IMR-90 (cell line): ENCODE data around the gene EPHA5. TPM values are rescaled to one million over a fixed set of nuclear protein-coding genes. Genes with fewer than 3 reads are reported as not detected.

Experiments
- ATAC-seq: fragments of 200-7000 bp; cut with Tn5 transposase; 2 replicates; pipeline ENCODE4 v1.9.1; 2020; ENCODE audit warnings: low read depth, mild to moderate bottlenecking, moderate library complexity
- BruUV-seq: library from RNA; stranded (reverse); fragments of 400-500 nt; replicated peaks from 2 replicates; lab custom pipeline; 2021; lab: Mats Ljungman, UMichigan
- CTCF ChIA-PET: fragments of 300-600 bp; formaldehyde crosslinking; extraction: SDS; loops from one replicate; lab custom pipeline; 2021; ENCODE audit warnings: antibody characterized with exemption; lab: Yijun Ruan, JAX
- POLR2A ChIA-PET: fragments of 300-600 bp; sonication (Branson Sonifier 250); formaldehyde crosslinking; loops from one replicate; lab custom pipeline; 2022; ENCODE audit warnings: antibody characterized with exemption; ENCODE audit not compliant: unreplicated experiment; lab: Charles Lee
- DNase-seq: peaks from one replicate; pipeline ENCODE4 v3.0.0; 2013
- H2AFZ ChIP-seq: replicated peaks from 2 replicates; pipeline ENCODE3; 2013; ENCODE audit warnings: low read length, mild to moderate bottlenecking; ENCODE audit not compliant: poor library complexity
- H2AK5ac ChIP-seq: 2 replicates; pipeline ENCODE4 v1.6.1; 2013; ENCODE audit warnings: low read depth, low read length, inconsistent platforms
- H2AK9ac ChIP-seq: replicated peaks from 2 replicates; pipeline ENCODE3; 2013; ENCODE audit warnings: mild to moderate bottlenecking, low read depth, low read length, moderate library complexity; ENCODE audit not compliant: poor library complexity
- H2BK120ac ChIP-seq: 2 replicates; pipeline ENCODE4 v1.6.1; 2013; ENCODE audit warnings: low read depth, low read length, inconsistent platforms
- H2BK15ac ChIP-seq: 3 replicates; pipeline ENCODE4 v1.6.1; 2013; ENCODE audit warnings: low read depth, low read length, inconsistent platforms
- H2BK20ac ChIP-seq: 2 replicates; pipeline ENCODE4 v1.6.1; 2013; ENCODE audit warnings: low read depth, mild to moderate bottlenecking, inconsistent platforms, low read length, moderate library complexity
- H2BK5ac ChIP-seq: 2 replicates; pipeline ENCODE4 v1.6.1; 2013; ENCODE audit warnings: mild to moderate bottlenecking, low read depth, low read length, inconsistent platforms; ENCODE audit not compliant: poor library complexity, severe bottlenecking
- H3K14ac ChIP-seq: replicated peaks from 2 replicates; pipeline ENCODE4 v1.6.1; 2013; ENCODE audit warnings: low read depth, low read length, inconsistent platforms
- H3K18ac ChIP-seq: 2 replicates; pipeline ENCODE4 v1.6.1; 2013; ENCODE audit warnings: low read depth, low read length, control low read depth
- H3K23ac ChIP-seq: 2 replicates; pipeline ENCODE4 v1.6.1; 2013; ENCODE audit warnings: low read depth, low read length, inconsistent platforms
- H3K27ac ChIP-seq: 2 replicates; pipeline ENCODE4 v1.5.1; 2013; ENCODE audit warnings: mild to moderate bottlenecking, control low read depth, low read length; ENCODE audit not compliant: insufficient read depth
- H3K27me3 ChIP-seq: 2 replicates; pipeline ENCODE4 v1.6.1; 2013; ENCODE audit warnings: low read length; ENCODE audit not compliant: control insufficient read depth, insufficient read depth
- H3K36me3 ChIP-seq: 2 replicates; pipeline ENCODE4 v1.6.1; 2013; ENCODE audit warnings: low read length, mixed read lengths; ENCODE audit not compliant: control insufficient read depth, insufficient read depth
- H3K4ac ChIP-seq: 2 replicates; pipeline ENCODE4 v1.6.1; 2013; ENCODE audit warnings: low read depth, low read length, inconsistent platforms
- H3K4me1 ChIP-seq: 2 replicates; pipeline ENCODE4 v1.6.1; 2013; ENCODE audit warnings: low read length, mixed read lengths; ENCODE audit not compliant: control insufficient read depth, insufficient read depth
- H3K4me2 ChIP-seq: 2 replicates; pipeline ENCODE4 v1.6.1; 2013; ENCODE audit warnings: low read depth, mild to moderate bottlenecking, control low read depth, low read length, moderate library complexity
- H3K4me3 ChIP-seq: 2 replicates; pipeline ENCODE4 v1.5.1; 2013; ENCODE audit warnings: low read depth, mild to moderate bottlenecking, control low read depth, low read length, moderate library complexity; ENCODE audit not compliant: insufficient read depth
- H3K56ac ChIP-seq: 2 replicates; pipeline ENCODE4 v1.6.1; 2013; ENCODE audit warnings: low read length, inconsistent platforms; ENCODE audit not compliant: insufficient read depth; ENCODE audit errors: extremely low read depth
- H3K79me1 ChIP-seq, 2 experiments: 2 replicates each; pipeline ENCODE4 v1.6.1; 2013; ENCODE audit warnings: low read length in 2 of 2, inconsistent platforms in 1 of 2, low read depth in 1 of 2
- H3K9ac ChIP-seq: 2 replicates; pipeline ENCODE4 v1.6.1; 2013; ENCODE audit warnings: low read depth, low read length, control low read depth
- H3K9me1 ChIP-seq: 2 replicates; pipeline ENCODE4 v1.6.1; 2013; ENCODE audit warnings: low read length, inconsistent platforms; ENCODE audit not compliant: insufficient read depth
- H3K9me3 ChIP-seq: 2 replicates; pipeline ENCODE4 v1.6.1; 2013; ENCODE audit warnings: low read length; ENCODE audit not compliant: control insufficient read depth, insufficient read depth
- H4K20me1 ChIP-seq: 2 replicates; pipeline ENCODE4 v1.6.1; 2013; ENCODE audit warnings: low read length, inconsistent platforms; ENCODE audit not compliant: insufficient read depth
- H4K5ac ChIP-seq: 2 replicates; pipeline ENCODE4 v1.6.1; 2013; ENCODE audit warnings: mild to moderate bottlenecking, low read depth, low read length, control low read depth
- H4K8ac ChIP-seq, 2 experiments: 2 replicates each; pipeline ENCODE4 v1.6.1; 2013; ENCODE audit warnings: low read depth in 2 of 2, low read length in 2 of 2, control low read depth in 1 of 2, inconsistent platforms in 1 of 2
- H4K91ac ChIP-seq: 2 replicates; pipeline ENCODE4 v1.6.1; 2013; ENCODE audit warnings: low read depth, low read length, inconsistent platforms; ENCODE audit not compliant: insufficient read depth
- BHLHE40 ChIP-seq: fragments of 150-350 bp; IDR thresholded peaks from 2 replicates; pipeline ENCODE4 v1.6.1; 2016; ENCODE audit warnings: mild to moderate bottlenecking, low read depth, low read length
- CEBPB ChIP-seq: IDR thresholded peaks from 2 replicates; pipeline ENCODE4 v1.6.1; 2012; ENCODE audit warnings: low read depth, low read length, improper control_type of control experiment
- CHD1 ChIP-seq: IDR thresholded peaks from 2 replicates; pipeline ENCODE4 v1.6.1; 2012; ENCODE audit warnings: low read depth, low read length, improper control_type of control experiment
- CTCF ChIP-seq: conservative IDR thresholded peaks from 2 replicates; pipeline ENCODE4 v1.5.1; 2012; ENCODE audit warnings: mild to moderate bottlenecking, low read depth, low read length, improper control_type of control experiment
- ELK1 ChIP-seq: fragments of 150-350 bp; IDR thresholded peaks from 2 replicates; pipeline ENCODE4 v1.6.1; 2016; ENCODE audit warnings: low read depth, mild to moderate bottlenecking, low read length, moderate library complexity, borderline replicate concordance
- FOS ChIP-seq: fragments of 150-350 bp; IDR thresholded peaks from 2 replicates; pipeline ENCODE4 v1.6.1; 2016; ENCODE audit warnings: low read depth, low read length
- MAFK ChIP-seq: IDR thresholded peaks from 2 replicates; pipeline ENCODE4 v1.6.1; 2012; ENCODE audit warnings: low read depth, low read length, improper control_type of control experiment
- MAZ ChIP-seq: IDR thresholded peaks from 2 replicates; pipeline ENCODE4 v1.6.1; 2012; ENCODE audit warnings: low read depth, mild to moderate bottlenecking, low read length, improper control_type of control experiment, moderate library complexity, borderline replicate concordance
- MXI1 ChIP-seq: IDR thresholded peaks from 2 replicates; pipeline ENCODE4 v1.6.1; 2012; ENCODE audit warnings: low read depth, mild to moderate bottlenecking, low read length, moderate library complexity, borderline replicate concordance
- NFE2L2 ChIP-seq: fragments of 150-350 bp; IDR thresholded peaks from 2 replicates; pipeline ENCODE4 v1.6.1; 2016; ENCODE audit warnings: low read depth, mild to moderate bottlenecking, low read length
- POLR2A ChIP-seq: IDR thresholded peaks from 2 replicates; pipeline ENCODE4 v1.6.1; 2012; ENCODE audit warnings: mild to moderate bottlenecking, low read depth, low read length
- RAD21 ChIP-seq: IDR thresholded peaks from 2 replicates; pipeline ENCODE4 v1.6.1; 2012; ENCODE audit warnings: low read length, improper control_type of control experiment
- RCOR1 ChIP-seq: IDR thresholded peaks from 2 replicates; pipeline ENCODE4 v1.6.1; 2012; ENCODE audit warnings: mild to moderate bottlenecking, low read length, improper control_type of control experiment; ENCODE audit not compliant: insufficient replicate concordance
- RFX5 ChIP-seq: IDR thresholded peaks from 2 replicates; pipeline ENCODE4 v1.8.0; 2012; ENCODE audit warnings: low read depth, mild to moderate bottlenecking, low read length, moderate library complexity
- SMC3 ChIP-seq: fragments of 150-350 bp; IDR thresholded peaks from 2 replicates; pipeline ENCODE4 v1.6.1; 2016; ENCODE audit warnings: low read depth, mild to moderate bottlenecking, antibody characterized with exemption, low read length, moderate library complexity
- USF2 ChIP-seq: fragments of 150-350 bp; IDR thresholded peaks from 2 replicates; pipeline ENCODE4 v1.6.1; 2017; ENCODE audit warnings: mild to moderate bottlenecking, antibody characterized with exemption, low read length, low read depth
- WGBS, 2 experiments: methylation state at CpG; one replicate each; pipeline versions ENCODE4 v1.1.5 to v1.1.7; 2013; ENCODE audit warnings: missing lambda C conversion rate in 2 of 2; ENCODE audit not compliant: insufficient read length in 1 of 2; ENCODE audit errors: extremely low coverage in 2 of 2; 5-methylcytosine and 5-hydroxymethylcytosine counted together
- dilution Hi-C: fragments of 300-500 bp; cut with HindIII; formaldehyde crosslinking; loops from one replicate; pipeline ENCODE4 v1.14.3; 2018; ENCODE audit warnings: low sequenced_read_pairs; ENCODE audit not compliant: unreplicated experiment
- in situ Hi-C: fragments of 300-500 bp; cut with MboI; formaldehyde crosslinking; loops from 3 replicates; pipeline ENCODE4 v1.14.3; 2019; ENCODE audit warnings: low sequenced_read_pairs, inconsistent platforms, mixed read lengths
- intact Hi-C: fragments of 100-400 bp; cut with micrococcal nuclease; formaldehyde crosslinking; loops from 2 replicates; pipeline ENCODE4 v1.10.0; 2022
- polyA plus RNA-seq, 3 experiments: library from polyadenylated mRNA; depleted of rRNA; stranded (reverse); fragments of >200 nt; gene quantifications; 2 replicates each; pipeline ENCODE4 v1.2.3, GENCODE V29; 2012; ENCODE audit warnings: low replicate concordance in 1 of 3
- total RNA-seq: library from RNA; depleted of rRNA; stranded (reverse); fragments of >200 nt; gene quantifications from 2 replicates; pipeline ENCODE4 v1.2.3, GENCODE V29; 2012

The EPHA5 gene
- total and polyA plus RNA-seq, 2 of the 4 experiments (the other 2 are of a cell fraction) = 0.07 to 0.18 TPM

- no TSS peak for BruUV-seq
- Histone ChIP-seq H2AK9ac (no peak overlapping the region), H3K23ac (no peak overlapping the region), H3K9ac (no peak overlapping the region), H4K5ac (no peak overlapping the region), H2AK5ac (no peak overlapping the region), H4K8ac (no peak overlapping the region), H2BK20ac (no peak overlapping the region), H2BK120ac (no peak overlapping the region), H3K4me1 (no peaks in the 10 kb centered on the region), H2BK15ac (no peak overlapping the region), H3K4me2 (no peak overlapping the region), H3K4ac (no peak overlapping the region), H2BK5ac (no peak overlapping the region), H2AFZ (no peak overlapping the region), H3K79me1 (no peaks in the 10 kb centered on the region), H3K27me3 (no peaks in the 10 kb centered on the region), H3K9me1 (no peaks in the 10 kb centered on the region), H3K27ac (no peak overlapping the region), H3K56ac (no peak overlapping the region), H3K4me3 (no peak overlapping the region), H3K18ac (no peak overlapping the region), H3K14ac (no peak overlapping the region), H3K36me3 (no peaks in the 10 kb centered on the region), H4K91ac (no peak overlapping the region), H4K20me1 (no peaks in the 10 kb centered on the region), H3K9me3 (no peaks in the 10 kb centered on the region)
- ChIA-PET POLR2A (no interaction called here), CTCF (no interaction called here)
- no peak for TF ChIP-seq BHLHE40
- no peak for TF ChIP-seq FOS
- TF ChIP-seq NFE2L2 = no peak
- no peak for TF ChIP-seq RAD21
- TF ChIP-seq CHD1 = no peak
- no peak for TF ChIP-seq MXI1
- no peak for TF ChIP-seq MAZ
- no peak for TF ChIP-seq USF2
- TF ChIP-seq SMC3 = no peak
- TF ChIP-seq CTCF = no peak
- no peak for TF ChIP-seq POLR2A
- TF ChIP-seq RCOR1 = no peak
- TF ChIP-seq MAFK = no peak
- no peak for TF ChIP-seq ELK1
- TF ChIP-seq RFX5 = no peak
- TF ChIP-seq CEBPB = no peak
- DNase-seq = no peak
- ATAC-seq = no peak
- in situ Hi-C loops (no loop called here), intact Hi-C loops (no loop called here), dilution Hi-C loops (no loop called here)
- WGBS, 2 experiments = 40% methylated on average over 1 of the region's 4 CpGs; no CpG with 5 or more reads in 1 of the 2 experiments
These were observed 329.7 kb downstream of the EPHA5 start for GRCh38 chr4:65340382-65341109.
